ENCODE measurements around the gene WDR44.
"Not testable (repeated sequence)": the region's sequence is repeated elsewhere in the genome, so short reads cannot be mapped to it uniquely, and the experiment has no call there.

The WDR44 gene

DNA sequence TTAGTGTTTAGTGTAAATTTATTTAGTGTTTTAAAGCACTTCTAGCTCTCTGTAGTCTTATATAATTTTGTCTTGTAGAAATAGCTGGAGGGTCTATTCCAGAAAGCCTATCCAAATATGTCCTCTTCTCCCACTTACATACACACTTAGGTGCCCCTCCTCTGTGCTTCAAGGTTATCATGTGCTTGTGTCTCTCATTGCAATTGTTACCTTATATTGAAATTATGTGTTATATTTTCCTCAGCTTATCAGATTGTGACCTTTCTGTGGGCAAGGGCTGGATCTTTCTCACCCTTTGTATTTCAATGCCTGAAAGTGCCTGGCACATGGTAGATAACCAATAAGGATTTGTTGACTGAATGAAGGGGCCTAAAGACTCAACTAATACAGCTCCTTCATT is 18.4 kb downstream of the WDR44 start:
- no peak for DNase-seq

- no peak for DNase-seq
These were observed 21.4 kb downstream of the WDR44 start for GRCh38 chrX:118367338-118367737.

DNA sequence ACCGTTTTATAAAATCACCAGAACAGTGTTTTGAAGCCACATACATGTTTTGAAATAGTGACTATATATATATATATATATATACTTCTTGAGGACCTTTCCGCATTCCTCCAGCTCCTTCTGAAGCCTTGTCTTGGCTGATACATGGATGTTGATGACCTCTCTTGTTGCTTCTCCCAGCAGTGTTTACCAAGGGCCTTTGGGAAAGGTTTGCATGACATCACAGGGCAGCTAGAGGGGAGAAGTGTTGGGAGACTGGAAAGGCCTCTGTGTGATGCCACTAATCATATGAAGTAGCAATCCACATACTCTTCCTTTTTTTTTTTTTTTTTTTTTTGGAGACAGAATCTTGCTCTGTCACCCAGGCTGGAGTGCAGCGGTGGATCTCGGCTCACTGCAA is 22.5 kb downstream of the WDR44 start:
- DNase-seq: no peak

DNA sequence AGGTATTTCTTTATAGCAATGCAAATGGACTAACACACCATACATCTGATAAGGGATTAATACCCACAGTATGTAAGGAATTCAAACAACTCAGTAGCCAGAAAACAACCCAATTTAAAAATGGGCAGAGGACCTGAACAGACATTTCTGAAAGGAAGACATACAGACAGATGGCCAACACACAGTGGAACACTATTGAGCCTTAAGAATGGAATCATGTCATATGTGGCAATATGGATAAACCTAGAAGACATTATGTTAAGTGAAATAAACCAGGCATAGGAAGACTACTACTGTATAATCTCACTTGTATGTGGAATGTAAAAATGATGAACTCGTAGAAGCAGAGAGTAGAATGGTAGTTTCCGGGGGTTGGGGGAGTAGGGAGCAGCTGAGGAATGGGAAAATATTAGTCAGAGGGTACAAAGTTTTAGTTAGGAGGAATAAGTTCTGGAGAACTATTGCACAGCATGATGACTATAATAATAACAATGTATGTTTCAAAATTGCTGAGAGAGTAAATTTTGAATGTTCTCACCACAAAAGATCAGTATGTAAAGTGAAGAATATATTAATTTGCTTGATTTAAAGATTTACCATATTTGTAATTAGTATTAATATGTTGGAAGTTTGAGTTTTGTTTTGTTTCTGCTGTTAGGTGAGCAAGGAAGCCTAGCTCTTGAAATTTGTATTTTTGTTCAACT is 25.2 kb downstream of the WDR44 start:
- DNase-seq: no peak

DNA sequence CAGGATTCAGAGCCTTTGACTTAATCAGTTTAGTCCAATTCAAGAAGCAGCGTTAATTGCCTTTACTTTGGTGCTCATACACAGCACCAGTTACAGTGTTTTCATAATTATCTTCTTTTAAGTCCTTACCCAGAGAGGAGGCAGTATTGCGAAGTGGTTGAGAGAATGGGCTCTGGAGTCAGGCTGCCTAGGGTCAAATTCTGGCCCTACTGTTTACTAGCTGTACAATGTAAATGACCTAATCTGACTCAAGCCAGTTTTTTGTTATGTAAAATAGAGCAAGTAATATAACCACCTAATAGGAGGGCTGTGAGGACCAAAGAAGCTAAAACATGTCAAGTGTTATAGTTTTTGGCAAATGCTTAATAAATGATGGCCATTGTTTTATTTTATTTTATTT is 27.6 kb downstream of the WDR44 start:
- DNase-seq: no peak

DNA sequence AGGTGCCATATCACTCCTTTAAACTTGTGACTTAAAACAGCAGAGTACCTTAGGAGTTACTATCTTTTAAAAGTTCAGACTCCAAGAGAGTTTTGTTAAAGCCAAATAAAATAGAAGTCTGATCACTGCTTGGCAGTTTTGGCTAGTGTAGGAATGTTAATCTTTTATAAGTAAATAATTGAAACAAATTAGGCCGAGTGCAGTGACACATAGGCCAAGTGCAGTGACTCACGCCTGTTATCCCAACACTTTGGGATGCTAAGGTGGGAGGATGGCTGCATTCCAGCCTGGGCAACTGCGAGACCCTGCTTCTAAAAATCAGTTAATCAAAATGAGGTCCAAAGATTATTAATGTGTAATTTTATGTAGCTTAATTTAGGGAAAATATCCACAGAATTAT is 37.2 kb downstream of the WDR44 start:
- no peak for DNase-seq

GRCh38 chrX:118392716-118393115 is 46.8 kb downstream of the WDR44 start:
- no peak for DNase-seq

GRCh38 chrX:118396113-118396512 is 50.2 kb downstream of the WDR44 start:
- no peak for DNase-seq

DNA sequence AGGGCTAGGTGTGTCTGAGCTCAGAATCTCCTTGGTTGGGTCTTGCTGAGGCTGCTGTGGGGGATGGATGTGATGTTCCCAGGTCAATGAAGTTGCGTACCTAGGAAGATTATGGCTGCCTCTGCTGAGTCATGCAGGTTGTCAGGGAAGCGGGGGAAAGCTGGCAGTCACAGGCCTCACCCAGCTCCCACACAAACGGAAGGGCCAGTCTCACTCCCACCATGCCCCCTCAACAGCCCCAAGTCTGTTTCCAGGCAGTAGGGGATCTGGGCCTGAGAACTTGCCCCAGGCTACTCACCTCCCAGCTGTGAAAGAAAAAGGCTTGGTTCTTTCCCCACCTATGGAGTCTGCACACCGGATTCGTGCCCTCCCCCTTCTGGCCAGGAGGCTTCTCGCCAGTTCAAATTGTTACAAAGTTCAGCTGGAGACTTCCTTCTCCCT is 72.9 kb downstream of the WDR44 start:
- no peak for DNase-seq

DNA sequence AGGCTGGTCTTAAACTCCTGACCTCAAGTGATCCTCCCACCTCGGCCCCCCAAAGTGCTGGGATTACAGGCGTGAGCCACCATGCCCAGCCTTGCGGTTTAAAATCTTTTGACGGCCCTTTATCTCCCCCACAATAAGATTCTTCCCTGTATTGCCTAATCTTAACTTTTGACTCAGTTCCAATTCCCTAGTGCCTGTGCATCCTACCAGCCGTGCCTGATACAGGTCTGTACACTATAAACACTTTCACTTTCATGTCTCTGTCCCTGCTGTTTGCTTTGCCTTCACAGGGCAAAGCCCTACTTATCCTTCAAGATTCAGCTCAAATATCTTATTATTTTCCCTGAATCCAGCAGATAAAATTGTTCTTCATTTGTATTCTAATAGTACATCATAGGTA is 74.6 kb downstream of the WDR44 start:
- peak in 1 of 2 donors; percentile 14 for DNase-seq

GRCh38 chrX:118423558-118423957 is 77.7 kb downstream of the WDR44 start:
- DNase-seq: no peak

DNA sequence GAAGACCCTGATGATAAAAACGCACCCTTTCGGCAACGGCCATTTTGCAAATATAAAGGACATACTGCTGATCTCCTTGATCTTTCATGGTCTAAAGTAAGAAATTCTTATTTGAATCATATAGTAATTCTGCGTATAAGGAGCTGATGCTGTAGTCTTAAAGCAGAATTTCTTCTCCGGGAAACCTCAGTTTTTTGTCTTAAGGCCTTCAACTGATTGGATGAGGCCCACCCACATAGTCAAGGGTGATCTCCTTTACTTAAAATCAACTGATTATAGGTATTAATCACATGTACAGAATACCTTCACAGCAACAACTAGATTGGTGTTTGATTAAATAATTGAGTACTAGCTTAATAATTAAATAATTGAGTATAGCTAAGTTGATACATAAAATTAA is 86.9 kb downstream of the WDR44 start:
- DNase-seq: no peak

GRCh38 chrX:118437283-118437682 is 91.4 kb downstream of the WDR44 start:
- DNase-seq: no peak

DNA sequence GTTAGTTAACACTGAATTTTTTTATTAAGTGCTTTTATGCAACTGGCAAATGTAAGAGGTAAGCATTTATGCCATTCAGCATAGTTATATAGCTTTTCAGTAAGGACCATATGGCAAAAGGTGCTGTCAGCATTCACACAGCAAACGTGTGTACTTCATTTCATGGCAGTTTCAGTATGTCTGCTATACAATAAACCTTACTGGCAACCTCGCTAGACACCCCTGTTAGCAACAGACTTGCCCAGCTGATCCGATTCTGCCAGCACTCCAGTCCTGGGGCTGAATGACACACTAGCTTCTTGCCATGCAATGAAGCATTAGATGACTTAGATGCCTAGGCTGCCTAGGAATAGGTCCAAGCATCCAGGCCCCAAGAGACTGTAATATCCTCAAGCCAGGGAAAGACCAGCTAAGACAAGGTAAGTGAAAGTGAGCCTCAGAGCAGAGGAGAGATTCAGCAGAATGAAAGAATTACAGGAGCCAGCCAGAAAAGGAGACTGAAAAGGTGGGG is 102.4 kb downstream of the WDR44 start:
- DNase-seq: no peak

GRCh38 chrX:118455013-118455412 is 109.1 kb downstream of the WDR44 start:
- DNase-seq: no peak

DNA sequence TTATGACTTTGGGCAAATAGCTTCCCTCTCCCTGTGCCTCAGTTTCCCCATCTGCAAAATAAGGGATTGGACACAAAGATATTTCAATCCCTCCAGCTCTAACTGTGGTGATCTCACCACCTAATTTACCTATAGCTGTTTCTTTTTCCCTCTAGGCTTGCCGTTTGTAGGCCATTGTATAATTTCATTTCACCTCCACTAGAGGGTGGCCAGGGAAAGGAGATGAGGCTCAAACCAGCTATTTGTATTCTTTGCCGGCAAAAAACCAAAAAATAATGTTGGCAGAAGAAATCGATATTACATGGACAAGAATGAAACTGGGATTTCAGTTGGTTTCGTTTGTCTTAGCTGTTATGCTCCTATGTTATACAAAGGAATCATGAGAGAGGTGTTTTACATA is 113.6 kb downstream of the WDR44 start:
- peak in 1 of 2 donors; percentile 13 for DNase-seq

- DNase-seq: no peak
These were observed 118.6 kb downstream of the WDR44 start for GRCh38 chrX:118464501-118464900.

DNA sequence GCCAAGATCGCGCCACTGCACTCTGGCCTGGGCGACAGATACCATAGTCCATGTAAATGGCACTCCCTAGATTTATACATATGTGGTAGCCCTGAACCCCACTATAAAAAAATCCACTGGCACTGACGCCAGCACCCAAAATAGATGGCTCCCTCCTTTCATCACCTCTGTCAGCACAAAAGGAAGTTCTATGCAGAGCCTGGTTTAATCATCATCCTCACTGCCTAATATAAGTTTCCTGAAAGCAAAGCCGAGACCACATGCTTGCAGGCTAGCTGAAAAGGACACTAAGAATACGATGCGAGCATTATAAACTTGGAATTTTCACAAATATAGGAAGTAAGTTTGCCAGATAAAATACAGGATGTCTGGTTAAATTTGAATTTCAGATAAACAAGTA is 122.2 kb downstream of the WDR44 start:
- peak in 1 of 2 donors; percentile 62 for DNase-seq

- not testable (repeated sequence) for DNase-seq
These were observed 124.9 kb downstream of the WDR44 start for GRCh38 chrX:118470721-118471347.

- no peak for DNase-seq
These were observed 128.7 kb downstream of the WDR44 start for GRCh38 chrX:118474586-118474985.

GRCh38 chrX:118475903-118476302 is 130.0 kb downstream of the WDR44 start:
- DNase-seq: no peak

DNA sequence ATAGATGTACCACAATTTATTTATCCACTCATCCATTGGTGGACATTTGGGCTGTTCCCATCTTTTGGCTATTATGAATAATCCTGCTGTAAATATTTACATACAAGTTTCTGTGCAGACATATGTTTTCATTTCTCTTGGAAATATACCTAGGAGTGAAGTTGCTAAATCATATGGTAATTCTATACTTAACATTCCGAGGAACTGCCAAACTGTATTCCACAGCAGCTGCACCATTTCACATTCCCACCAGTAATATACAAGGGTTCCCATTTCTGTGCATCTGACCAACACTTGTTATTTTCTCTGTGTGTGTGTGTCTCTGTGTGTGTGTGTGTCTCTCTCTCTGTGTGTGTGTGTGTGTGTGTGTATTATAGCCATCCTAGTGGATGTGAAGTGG is 134.3 kb downstream of the WDR44 start:
- no peak for DNase-seq

GRCh38 chrX:118482384-118482783 is 136.5 kb downstream of the WDR44 start:
- not testable (repeated sequence) for DNase-seq

- no peak for DNase-seq
These were observed 138.5 kb downstream of the WDR44 start for GRCh38 chrX:118484216-118484903.
